CD4-positive, alpha-beta T cell (primary cell): Measurements from ENCODE around the gene SSNA1. TPM values are rescaled to one million over a fixed set of nuclear protein-coding genes. Genes with fewer than 3 reads are reported as not detected.

ENCODE experiments used
- ATAC-seq: fragments of 200-7000 bp; cut with Tn5 transposase; one replicate; pipeline ENCODE4 v1.10.0; 2022; ENCODE audit warnings: mild to moderate bottlenecking; ENCODE audit not compliant: poor library complexity
- CTCF ChIA-PET: fragments of 350-600 bp; sonication (Branson Sonifier 250); formaldehyde crosslinking; loops from one replicate; lab custom pipeline; 2021; ENCODE audit warnings: antibody characterized with exemption, inconsistent platforms; lab: Charles Lee
- POLR2A ChIA-PET: fragments of 350-600 bp; sonication (Branson Sonifier 250); formaldehyde crosslinking; loops from one replicate; lab custom pipeline; 2021; ENCODE audit warnings: antibody characterized with exemption, inconsistent platforms; lab: Charles Lee
- DNase-seq, 14 experiments: peaks; one replicate each; pipeline ENCODE4 v3.0.0-alpha.2; 2013 to 2020; ENCODE audit warnings: mixed read lengths in 2 of 14
- H3K27ac ChIP-seq, 2 donors: one replicate each; pipeline versions ENCODE4 v1.5.1 to v1.7.0; 2013; ENCODE audit warnings: low read length in 2 of 2, low read depth in 1 of 2, mild to moderate bottlenecking in 1 of 2
- H3K27me3 ChIP-seq, 2 experiments: 1 replicate in 1 of 2; 2 replicates in 1 of 2; pipeline versions ENCODE4 v1.6.1 to v1.7.0; 2013; ENCODE audit warnings: low read length in 2 of 2, control low read depth in 1 of 2, mild to moderate bottlenecking in 1 of 2, moderate library complexity in 1 of 2; ENCODE audit not compliant: insufficient read depth in 2 of 2, control insufficient read depth in 1 of 2
- H3K36me3 ChIP-seq: one replicate; pipeline ENCODE4 v1.6.1; 2013; ENCODE audit warnings: low read length, control low read depth; ENCODE audit not compliant: insufficient read depth
- H3K4me1 ChIP-seq: one replicate; pipeline ENCODE4 v1.6.1; 2013; ENCODE audit warnings: low read length, control low read depth; ENCODE audit not compliant: insufficient read depth
- H3K4me3 ChIP-seq: one replicate; pipeline ENCODE4 v1.5.1; 2013; ENCODE audit warnings: mild to moderate bottlenecking, low read length, moderate library complexity
- H3K9me3 ChIP-seq, 2 experiments: 1 replicate in 1 of 2; 2 replicates in 1 of 2; pipeline versions ENCODE4 v1.6.1 to v1.7.0; 2013; ENCODE audit warnings: low read length in 2 of 2, mild to moderate bottlenecking in 2 of 2, control low read depth in 1 of 2, moderate library complexity in 1 of 2; ENCODE audit not compliant: control insufficient read depth in 1 of 2, insufficient read depth in 1 of 2
- H3K27ac Mint-ChIP-seq: one replicate; pipeline ENCODE4 v1.8.0; 2020; ENCODE audit warnings: mixed read lengths
- H3K27me3 Mint-ChIP-seq: one replicate; pipeline ENCODE4 v1.8.0; 2021; ENCODE audit warnings: mixed read lengths
- H3K36me3 Mint-ChIP-seq: one replicate; pipeline ENCODE4 v1.8.0; 2021; ENCODE audit warnings: low read depth, mixed read lengths
- H3K4me1 Mint-ChIP-seq: one replicate; pipeline ENCODE4 v1.8.0; 2021; ENCODE audit warnings: low read depth, mixed read lengths
- H3K4me3 Mint-ChIP-seq: one replicate; pipeline ENCODE4 v1.8.0; 2020; ENCODE audit warnings: mild to moderate bottlenecking, mixed read lengths
- H3K9me3 Mint-ChIP-seq: one replicate; pipeline ENCODE4 v1.8.0; 2020; ENCODE audit warnings: mixed read lengths
- CTCF ChIP-seq: fragments of 200-600 bp; IDR thresholded peaks from one replicate; pipeline ENCODE4 v1.8.0; 2022; ENCODE audit warnings: antibody characterized with exemption, mild to moderate bottlenecking
- intact Hi-C, 2 experiments: fragments of 100-400 bp; cut with DNase I in 1 of 2; cut with micrococcal nuclease in 1 of 2; formaldehyde crosslinking; loops; one replicate each; pipeline versions ENCODE4 v1.15.1 to v1.9.0; 2023 to 2025; cut with DNase I, micrococcal nuclease
- total RNA-seq, 174 experiments: library from RNA in 2 of 174; stranded (reverse) in 2 of 174; gene quantifications; one replicate each; pipeline ENCODE4 v1.2.3 and lab custom pipeline; 2021 to 2026

Gene SSNA1
- total RNA-seq, 2 experiments from 2014 or later = 30.1 to 30.5 TPM

- peaks cover 8% of the 10 kb centered on the region for H3K36me3 Mint-ChIP-seq
- Histone ChIP-seq H3K9me3 (peaks cover 0 to 6% of the 10 kb centered on the region in 2 experiments), H3K27ac (no peak overlapping the region), H3K36me3 (peaks cover 14% of the 10 kb centered on the region), H3K4me3 (no peak overlapping the region), H3K27me3 (no peaks in the 10 kb centered on the region), H3K4me1 (peaks cover 23% of the 10 kb centered on the region)
- no peaks in the 10 kb centered on the region for H3K27me3 Mint-ChIP-seq
- DNase-seq = no peak
- no peak overlapping the region for H3K27ac Mint-ChIP-seq
- H3K4me3 Mint-ChIP-seq = peak overlapping the region; percentile 20
- ChIA-PET POLR2A (no interaction called here), CTCF (no interaction called here)
- no peaks in the 10 kb centered on the region for H3K9me3 Mint-ChIP-seq
- no peak for ATAC-seq
- intact Hi-C loops = no loop called here
- H3K4me1 Mint-ChIP-seq = no peaks in the 10 kb centered on the region
- TF ChIP-seq CTCF = no peak
These were observed 6.4 kb downstream of the SSNA1 start for GRCh38 chr9:137194909-137195308.

- Histone ChIP-seq H3K4me3 (no peak overlapping the region), H3K27me3 (no peaks in the 10 kb centered on the region), H3K36me3 (peaks cover 6% of the 10 kb centered on the region), H3K4me1 (peaks cover 17% of the 10 kb centered on the region), H3K9me3 (peaks cover 0 to 6% of the 10 kb centered on the region in 2 experiments), H3K27ac (no peak overlapping the region)
- peaks cover under 1% of the 10 kb centered on the region for H3K4me1 Mint-ChIP-seq
- peak overlapping the region; percentile 20 for H3K4me3 Mint-ChIP-seq
- H3K9me3 Mint-ChIP-seq = no peaks in the 10 kb centered on the region
- ChIA-PET POLR2A (no interaction called here), CTCF (no interaction called here)
- ATAC-seq (no peak), DNase-seq (no peak)
- intact Hi-C loops = no loop called here
- no peak overlapping the region for H3K27ac Mint-ChIP-seq
- no peaks in the 10 kb centered on the region for H3K27me3 Mint-ChIP-seq
- peaks cover 5% of the 10 kb centered on the region for H3K36me3 Mint-ChIP-seq
- TF ChIP-seq CTCF = no peak
These were observed 7.2 kb downstream of the SSNA1 start for GRCh38 chr9:137195525-137196220.

- intact Hi-C loops = loop anchor here in 1 of 2 experiments (1.0 kb wide), 1 partner anchor 9 kb away; no protein-coding TSS in a partner anchor
- H3K36me3 Mint-ChIP-seq = no peaks in the 10 kb centered on the region
- ChIA-PET CTCF (interaction anchor here (0.6 kb wide), 1 partner anchor 41 kb away, joined by 3 read pairs; no protein-coding TSS in a partner anchor), POLR2A (interaction anchor here (0.8 to 1.1 kb wide), 2 partner anchors 9 to 25 kb away, joined by 4 to 5 read pairs; partner anchors contain the start of genes ANAPC2 and SSNA1)
- Histone ChIP-seq H3K9me3 (peaks cover 0 to 6% of the 10 kb centered on the region in 2 experiments), H3K4me3 (no peak overlapping the region), H3K4me1 (peaks cover 29% of the 10 kb centered on the region), H3K27me3 (no peaks in the 10 kb centered on the region), H3K27ac (no peak overlapping the region), H3K36me3 (no peaks in the 10 kb centered on the region)
- DNase-seq (no peak), ATAC-seq (no peak)
- TF ChIP-seq CTCF = no peak
- no peaks in the 10 kb centered on the region for H3K9me3 Mint-ChIP-seq
- no peaks in the 10 kb centered on the region for H3K27me3 Mint-ChIP-seq
- H3K27ac Mint-ChIP-seq = no peak overlapping the region
- peaks cover 10% of the 10 kb centered on the region for H3K4me1 Mint-ChIP-seq
- H3K4me3 Mint-ChIP-seq = peak overlapping the region; percentile 51
These were observed 9.8 kb downstream of the SSNA1 start for GRCh38 chr9:137198051-137198901.
